ENCODE measurements around the gene SLC35F4.
"Not testable (repeated sequence)": the region's sequence is repeated elsewhere in the genome, so short reads cannot be mapped to it uniquely, and the experiment has no call there.

Gene SLC35F4

GRCh38 chr14:57785058-57785457 is 80.8 kb downstream of the SLC35F4 start:
- DNase-seq = no peak

DNA sequence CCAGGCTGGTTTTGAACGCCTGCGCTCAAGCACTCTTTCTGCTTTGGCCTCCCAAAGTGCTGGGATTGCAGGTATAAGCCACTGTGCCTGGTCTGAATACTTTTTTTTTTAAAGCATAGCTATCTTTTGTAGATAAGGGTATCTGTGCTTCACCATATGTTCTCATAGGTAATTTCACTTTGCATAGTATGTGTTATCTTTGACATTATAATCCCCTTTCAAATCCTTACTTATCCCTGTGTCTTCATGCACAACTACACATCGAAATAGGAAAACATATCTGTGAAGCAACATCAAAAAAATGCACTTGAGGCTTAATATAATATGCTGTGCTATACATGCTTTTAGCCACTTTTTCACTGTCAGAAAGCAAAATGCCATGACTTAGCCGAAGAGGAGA is 94.1 kb downstream of the SLC35F4 start:
- DNase-seq = no peak

DNA sequence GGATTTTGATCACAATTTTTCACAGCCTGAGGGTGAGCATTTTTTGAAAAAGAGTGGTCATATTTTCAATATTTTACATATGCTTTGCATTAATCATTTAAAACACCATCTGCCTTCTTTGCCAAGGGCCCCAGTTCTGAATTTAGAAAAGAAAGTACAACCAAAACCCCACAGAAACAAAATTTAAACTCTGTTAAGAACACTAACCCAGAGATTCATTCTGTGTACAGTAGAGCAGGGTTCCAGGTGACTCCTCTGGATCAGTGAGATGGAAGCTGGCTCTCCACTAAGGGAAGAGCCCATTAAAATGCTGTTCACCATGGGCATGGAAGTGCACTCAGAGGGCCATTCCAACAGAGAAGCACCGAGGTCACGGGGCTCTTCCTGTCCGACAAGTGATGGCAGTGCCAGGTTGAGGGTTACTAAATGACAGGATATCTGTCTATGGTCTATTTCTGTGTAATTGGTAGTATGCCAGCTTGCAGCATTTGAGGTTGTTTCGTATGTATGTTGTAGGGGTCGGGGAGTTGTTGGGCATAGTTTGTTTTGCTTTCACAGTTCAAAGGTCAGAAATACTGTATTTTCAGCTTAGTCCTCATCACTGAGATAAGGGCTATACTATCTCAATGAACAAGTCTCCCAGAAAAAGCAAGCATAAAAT is 95.9 kb downstream of the SLC35F4 start:
- no peak for DNase-seq

DNA sequence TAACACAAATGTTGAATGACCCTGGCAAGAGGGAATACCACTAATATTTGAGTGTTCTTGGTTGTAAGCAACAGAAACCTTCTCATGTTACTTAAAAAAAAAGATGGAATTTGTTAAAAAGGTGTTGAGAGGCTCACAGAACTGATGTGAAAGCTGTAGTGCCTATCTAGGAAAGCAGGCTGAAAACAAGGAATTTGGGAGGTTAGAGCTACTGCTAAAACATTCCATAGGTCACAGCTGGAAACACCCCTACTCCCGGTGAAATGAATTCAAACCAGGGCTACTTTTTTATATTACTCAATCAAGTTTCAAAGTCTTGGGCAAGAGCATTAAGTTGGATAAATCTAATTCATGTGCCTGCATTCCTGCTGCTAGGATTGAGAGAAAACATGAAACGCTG is 104.1 kb downstream of the SLC35F4 start:
- DNase-seq = no peak

DNA sequence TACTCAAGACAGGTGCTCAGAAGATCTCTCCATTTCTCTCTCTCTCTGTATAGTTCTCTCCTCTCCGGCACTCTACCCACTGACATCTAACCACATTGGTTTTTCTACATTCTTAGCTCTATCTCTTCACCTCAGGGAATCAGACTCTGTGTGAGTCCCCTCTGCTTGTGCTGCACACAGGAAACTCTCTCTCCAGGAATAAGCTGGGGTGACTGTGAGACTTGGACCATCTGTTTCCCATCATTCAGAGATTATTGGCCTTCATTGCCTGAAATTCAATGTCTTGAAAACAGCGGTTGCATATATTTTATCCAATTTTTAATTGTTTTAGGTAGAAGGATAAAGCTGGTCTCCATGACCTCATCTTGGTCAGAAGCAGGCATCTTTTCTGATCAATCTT is 105.0 kb downstream of the SLC35F4 start:
- no peak for DNase-seq

GRCh38 chr14:57755018-57755521 is 110.8 kb downstream of the SLC35F4 start:
- no peak for DNase-seq

- no peak for DNase-seq
Observed at GRCh38 chr14:57754527-57754926, 111.4 kb downstream of the SLC35F4 start.

GRCh38 chr14:57753821-57754220 is 112.1 kb downstream of the SLC35F4 start:
- DNase-seq = no peak

DNA sequence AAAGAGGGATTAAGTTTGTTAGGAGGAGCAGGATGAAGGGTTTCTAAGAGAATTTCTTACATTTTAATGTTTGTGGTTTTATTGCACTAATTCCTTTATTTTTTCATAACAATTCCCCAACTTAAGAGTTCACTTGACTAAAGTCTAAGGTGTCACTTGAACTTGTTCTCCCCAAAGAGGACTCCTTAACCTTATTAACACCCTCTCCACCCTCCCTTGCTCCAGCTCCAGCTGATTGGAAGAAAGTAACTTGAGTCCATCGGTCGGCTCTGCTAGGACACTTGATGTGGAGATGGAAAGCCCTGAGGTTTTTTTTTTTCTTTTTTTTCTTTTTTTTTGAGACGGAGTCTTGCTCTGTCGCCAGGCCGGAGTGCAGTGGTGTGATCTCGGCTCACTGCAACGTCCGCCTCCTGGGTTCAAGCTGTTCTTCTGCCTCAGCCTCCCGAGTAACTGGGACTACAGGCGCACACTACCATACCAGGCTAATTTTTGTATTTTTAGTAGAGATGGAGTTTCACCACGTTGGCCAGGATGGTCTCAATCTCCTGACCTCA is 113.7 kb downstream of the SLC35F4 start:
- DNase-seq = not testable (repeated sequence)

DNA sequence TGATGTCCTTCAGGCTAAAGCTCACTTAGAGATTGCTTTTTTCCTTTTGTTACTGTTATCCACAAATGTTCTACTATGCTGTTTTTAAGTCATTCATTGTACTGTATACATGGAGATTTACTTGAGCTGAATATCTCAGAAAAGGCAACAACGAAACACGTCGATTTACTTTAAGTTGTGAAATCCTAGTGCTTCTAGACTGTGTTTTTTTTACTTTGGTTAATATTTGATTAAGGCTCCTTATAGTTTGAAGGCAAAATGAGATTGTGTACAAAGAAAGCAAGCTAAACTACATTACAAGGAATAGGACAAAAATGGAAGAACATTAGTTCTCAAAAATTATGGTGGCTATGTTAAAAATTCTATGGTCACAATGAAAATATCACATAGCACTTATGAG is 114.5 kb downstream of the SLC35F4 start:
- no peak for DNase-seq

GRCh38 chr14:57749267-57749666 is 116.6 kb downstream of the SLC35F4 start:
- no peak for DNase-seq

DNA sequence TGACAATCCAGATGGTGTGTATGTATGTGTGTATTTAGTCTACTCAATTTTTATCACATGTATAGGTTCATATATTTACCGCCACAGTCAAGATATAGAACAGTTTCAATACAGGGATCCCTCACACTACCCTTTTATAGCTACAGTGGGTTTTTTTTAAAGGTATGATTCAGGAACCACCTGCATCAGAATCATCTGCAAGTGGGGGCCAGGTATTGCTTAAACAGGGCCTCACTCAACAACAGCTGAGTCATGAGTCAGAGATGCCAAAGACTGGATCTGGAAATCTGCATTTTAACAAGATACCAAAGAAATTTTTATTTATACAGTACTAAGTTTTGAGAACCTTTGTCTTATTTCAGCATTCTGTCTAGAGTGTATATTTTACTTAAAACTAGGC is 117.6 kb downstream of the SLC35F4 start:
- DNase-seq = no peak

DNA sequence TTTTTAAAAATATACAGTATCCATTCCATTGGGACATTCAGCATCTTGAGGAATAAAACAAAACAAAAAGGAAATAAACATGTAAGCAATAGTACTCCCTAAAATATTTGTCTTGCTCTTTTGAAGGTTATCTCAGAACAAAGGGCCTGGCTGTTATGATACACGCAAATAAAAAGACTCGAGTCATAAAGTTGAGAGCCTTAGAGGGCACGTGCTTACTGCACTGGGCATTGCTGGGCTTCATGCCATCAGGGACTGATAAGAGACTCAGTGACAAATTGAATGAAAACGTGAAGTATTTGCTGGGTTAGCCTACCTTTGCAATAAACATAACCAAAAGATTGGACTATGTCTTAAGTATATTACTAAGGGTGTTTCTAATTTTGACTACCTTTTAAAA is 118.9 kb downstream of the SLC35F4 start:
- DNase-seq = no peak

GRCh38 chr14:57746563-57746962 is 119.3 kb downstream of the SLC35F4 start:
- DNase-seq = no peak

DNA sequence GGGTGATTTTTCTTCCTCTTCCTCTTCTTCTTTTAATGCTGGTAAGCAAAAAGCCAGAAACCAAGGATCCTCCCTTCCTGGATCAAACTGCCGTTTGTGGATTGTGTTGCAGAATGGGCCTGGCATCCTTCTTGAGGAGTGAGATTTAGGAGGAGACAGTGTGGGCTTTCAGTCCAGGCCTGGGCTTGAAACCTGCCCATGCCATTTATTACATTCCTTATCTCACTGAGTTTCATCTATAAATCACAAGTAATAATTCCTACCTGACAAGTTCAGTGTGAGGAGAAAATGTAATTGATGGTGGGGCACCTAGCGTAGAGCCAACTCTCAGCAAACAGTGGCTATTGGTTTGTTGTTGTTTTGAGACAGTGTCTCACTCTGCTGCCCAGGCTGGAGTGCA is 126.4 kb downstream of the SLC35F4 start:
- DNase-seq = no peak

DNA sequence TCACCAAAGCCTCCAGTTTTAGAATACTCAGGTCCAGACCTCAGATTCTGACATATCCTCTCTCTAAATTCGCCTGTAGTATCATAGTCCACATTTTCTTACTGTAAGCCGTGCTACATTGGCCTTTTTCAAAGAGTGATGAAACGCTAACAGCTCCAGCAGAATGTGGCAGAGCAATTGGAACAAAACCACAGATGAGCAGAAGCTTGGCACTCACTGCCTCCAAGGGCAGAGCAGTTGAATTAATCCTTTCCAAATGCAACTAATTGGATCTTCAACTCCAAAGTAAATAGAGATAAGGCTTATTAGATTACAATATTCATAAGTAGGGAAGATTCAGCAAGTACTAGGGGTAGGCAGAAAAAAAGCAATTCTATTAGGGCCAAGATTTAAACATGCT is 128.3 kb downstream of the SLC35F4 start:
- DNase-seq = no peak

DNA sequence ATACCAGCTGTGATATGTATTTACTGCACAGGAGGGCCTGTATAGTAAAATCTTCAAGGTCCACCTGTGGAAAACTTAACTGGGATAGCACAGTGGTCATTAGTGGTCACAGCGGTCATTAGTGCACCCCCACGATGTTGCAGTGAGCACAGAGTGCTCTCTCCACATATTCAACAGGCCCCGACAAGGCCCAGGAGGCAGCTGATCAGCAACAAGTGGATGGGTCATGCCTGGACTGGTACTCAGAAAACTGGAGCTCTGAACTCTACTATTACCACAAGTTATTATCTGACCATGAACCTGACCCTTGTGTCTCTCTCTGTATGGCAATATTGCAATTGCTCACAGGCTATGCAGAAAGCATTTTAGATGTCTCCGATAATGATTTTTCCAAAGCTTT is 129.5 kb downstream of the SLC35F4 start:
- DNase-seq = no peak

- DNase-seq = no peak
Observed at GRCh38 chr14:57735276-57735675, 130.6 kb downstream of the SLC35F4 start.

DNA sequence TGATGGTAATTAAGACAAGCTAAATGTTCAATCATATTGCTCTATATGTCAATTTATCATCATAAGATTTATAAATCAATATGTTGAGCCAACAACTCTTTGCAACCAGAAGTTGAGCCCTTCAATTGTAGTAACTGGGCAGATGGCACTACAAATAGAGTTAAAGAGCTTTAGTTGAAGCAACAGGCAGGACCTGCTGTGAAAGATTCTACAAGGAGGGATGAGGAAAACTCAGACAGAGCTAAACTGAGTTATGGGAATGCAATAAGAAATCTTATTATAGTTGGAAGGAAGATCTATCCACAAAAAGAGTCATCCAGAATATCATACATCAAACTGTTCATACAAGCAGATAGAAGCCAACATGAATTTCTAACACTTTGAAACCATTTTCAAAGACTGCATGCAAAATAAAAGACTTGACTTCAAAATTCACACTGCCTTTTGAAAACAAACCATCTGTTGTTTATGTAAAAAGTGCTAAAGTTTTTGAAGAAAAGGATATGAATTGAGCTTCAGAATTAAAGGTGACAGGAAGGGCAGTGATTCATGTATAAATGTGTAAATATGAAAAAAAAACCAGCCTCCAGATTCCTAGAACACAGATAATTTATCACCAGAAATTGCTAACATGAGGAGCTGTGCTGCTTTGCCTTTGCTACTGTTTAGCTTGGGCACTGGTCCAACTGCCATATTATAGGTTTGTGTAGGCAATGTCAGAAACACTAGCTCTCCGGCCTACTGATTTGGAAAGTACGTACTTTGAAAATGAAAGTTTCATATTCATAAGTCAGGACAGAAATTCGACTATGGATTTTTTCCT is 133.2 kb downstream of the SLC35F4 start:
- DNase-seq = no peak

DNA sequence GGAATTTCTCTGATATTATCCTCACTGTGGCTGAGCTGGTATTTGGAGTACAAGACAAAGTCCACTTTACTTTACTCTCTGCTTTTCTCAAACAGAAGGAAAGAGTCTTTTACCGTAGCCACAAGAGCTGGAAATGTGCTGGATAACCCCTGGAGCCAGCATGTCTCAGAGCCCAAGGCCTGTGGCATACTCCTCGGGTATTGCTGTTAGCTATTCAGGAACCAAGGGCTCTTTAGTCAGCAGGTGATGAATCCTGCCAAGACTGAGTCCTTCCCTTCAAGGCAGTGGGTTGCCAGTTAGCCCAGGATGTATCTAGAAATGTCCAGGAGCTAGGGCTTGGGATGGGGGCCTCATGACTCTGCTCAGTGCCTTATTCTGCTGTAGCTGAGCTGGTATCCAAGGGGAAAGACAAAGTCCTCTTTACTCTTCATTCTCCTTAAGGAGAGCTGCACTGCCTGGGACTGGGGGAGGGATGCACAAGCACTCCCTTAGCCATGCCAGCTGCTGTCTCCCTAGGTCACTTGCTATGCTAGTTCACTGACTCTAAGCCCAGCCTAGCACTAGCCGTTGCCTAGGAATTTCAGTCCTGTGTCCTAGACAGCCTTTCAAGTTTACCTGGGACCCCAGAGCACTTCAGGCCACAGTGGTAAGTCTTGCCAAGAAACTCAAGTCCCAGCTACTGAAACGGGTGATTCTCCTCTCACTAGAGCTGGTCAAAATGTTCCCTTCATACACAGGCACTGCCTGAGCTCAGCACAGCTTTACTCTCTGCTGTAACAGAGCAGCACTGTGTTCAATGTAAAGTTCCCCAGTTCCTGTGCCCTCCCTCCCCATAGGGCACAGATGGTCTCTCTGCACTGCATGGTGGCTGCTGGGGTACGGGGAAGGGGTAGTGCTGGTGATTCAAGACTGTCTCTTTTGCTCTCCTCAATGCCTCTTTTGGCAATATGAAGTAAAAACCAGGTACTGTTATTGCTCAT is 136.4 kb downstream of the SLC35F4 start:
- DNase-seq = no peak

DNA sequence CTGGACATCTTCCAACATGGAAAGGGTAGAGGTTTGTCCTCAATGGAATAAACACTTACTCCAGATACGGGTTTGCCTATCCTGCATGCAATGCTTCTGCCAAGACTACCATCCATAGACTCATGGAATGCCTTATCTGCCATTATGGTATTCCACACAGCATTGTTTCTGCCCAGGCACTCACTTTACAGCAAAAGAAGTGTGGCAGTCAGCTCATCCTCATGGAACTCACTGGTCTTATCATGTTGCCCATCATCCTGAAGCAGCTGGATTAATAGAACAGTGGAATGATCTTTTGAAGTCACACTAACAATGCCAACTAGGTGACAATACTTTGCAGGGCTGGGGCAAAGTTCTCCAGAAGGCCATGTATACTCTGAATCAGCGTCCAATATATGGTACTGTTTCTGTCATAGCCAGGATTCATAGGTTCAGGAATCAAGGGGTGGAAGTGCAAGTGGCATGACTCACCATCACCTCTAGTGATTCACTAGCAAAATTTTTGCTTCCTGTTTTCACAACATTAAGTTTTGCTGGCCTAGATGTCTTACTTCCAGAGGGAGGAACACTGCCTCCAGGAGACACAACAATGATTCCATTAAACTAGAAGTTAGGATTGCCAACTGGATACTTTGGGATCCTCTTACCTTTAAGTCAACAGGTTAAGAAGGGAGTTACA is 140.4 kb downstream of the SLC35F4 start:
- DNase-seq = no peak

GRCh38 chr14:57722141-57722540 is 143.8 kb downstream of the SLC35F4 start:
- not testable (repeated sequence) for DNase-seq

All from stimulated activated CD4-positive, alpha-beta T cell treated with anti-CD3 and anti-CD28 coated beads, Interleukin-4, amount 100 ng/mL, for 4 hours (primary cell).